ENCODE results near the gene YBX3.

DNA sequence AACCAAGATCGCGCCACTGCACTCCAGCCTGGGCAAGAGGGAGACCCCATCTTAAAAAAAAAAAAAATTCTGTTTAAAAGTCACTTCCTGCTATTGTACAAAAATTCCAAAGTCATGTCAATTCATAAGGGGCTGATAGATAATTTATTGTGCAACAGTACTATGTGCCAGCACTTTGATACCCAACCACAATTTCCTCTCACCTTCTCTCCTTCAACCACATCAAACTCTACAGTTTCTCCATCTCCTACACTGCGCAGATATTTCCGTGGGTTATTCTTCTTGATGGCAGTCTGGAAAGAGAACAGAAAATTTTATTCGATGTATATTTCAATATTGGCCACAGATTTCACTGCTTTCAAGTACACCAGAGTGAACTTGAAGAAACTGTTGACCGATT, 7.6 kb downstream of the YBX3 start:
- TF ChIP-seq, protein P1, sequence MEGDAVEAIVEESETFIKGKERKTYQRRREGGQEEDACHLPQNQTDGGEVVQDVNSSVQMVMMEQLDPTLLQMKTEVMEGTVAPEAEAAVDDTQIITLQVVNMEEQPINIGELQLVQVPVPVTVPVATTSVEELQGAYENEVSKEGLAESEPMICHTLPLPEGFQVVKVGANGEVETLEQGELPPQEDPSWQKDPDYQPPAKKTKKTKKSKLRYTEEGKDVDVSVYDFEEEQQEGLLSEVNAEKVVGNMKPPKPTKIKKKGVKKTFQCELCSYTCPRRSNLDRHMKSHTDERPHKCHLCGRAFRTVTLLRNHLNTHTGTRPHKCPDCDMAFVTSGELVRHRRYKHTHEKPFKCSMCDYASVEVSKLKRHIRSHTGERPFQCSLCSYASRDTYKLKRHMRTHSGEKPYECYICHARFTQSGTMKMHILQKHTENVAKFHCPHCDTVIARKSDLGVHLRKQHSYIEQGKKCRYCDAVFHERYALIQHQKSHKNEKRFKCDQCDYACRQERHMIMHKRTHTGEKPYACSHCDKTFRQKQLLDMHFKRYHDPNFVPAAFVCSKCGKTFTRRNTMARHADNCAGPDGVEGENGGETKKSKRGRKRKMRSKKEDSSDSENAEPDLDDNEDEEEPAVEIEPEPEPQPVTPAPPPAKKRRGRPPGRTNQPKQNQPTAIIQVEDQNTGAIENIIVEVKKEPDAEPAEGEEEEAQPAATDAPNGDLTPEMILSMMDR (IDR thresholded peaks at IDR 0.05): no peak
- no peak for TF ChIP-seq POLR2A (IDR thresholded peaks at IDR 0.05)
